Mucosa of descending colon (tissue), 3 donors: ENCODE data around the gene ZSWIM6. TPM values are rescaled to one million over a fixed set of nuclear protein-coding genes. Genes with fewer than 3 reads are reported as not detected.

Source experiments
- ATAC-seq: fragments of 200-7000 bp; cut with Tn5 transposase; one replicate; pipeline ENCODE4 v1.9.1; 2020; ENCODE audit warnings: mild to moderate bottlenecking, moderate library complexity
- DNase-seq, 3 donors: peaks; one replicate each; pipeline ENCODE4 v3.0.0-alpha.2; 2020
- H3K36me3 ChIP-seq: fragments of 200-600 bp; one replicate; pipeline ENCODE4 v1.8.0; 2021; ENCODE audit warnings: low read depth, mild to moderate bottlenecking
- H3K4me1 ChIP-seq: fragments of 200-600 bp; one replicate; pipeline ENCODE4 v1.8.0; 2021; ENCODE audit warnings: low read depth, mild to moderate bottlenecking
- H3K4me3 ChIP-seq: fragments of 200-600 bp; one replicate; pipeline ENCODE4 v1.8.0; 2021; ENCODE audit warnings: mild to moderate bottlenecking
- H3K9me3 ChIP-seq: fragments of 200-600 bp; one replicate; pipeline ENCODE4 v1.8.0; 2021; ENCODE audit warnings: mild to moderate bottlenecking
- intact Hi-C, 2 donors: fragments of 100-400 bp; cut with DNase I in 1 of 2; cut with micrococcal nuclease in 1 of 2; formaldehyde crosslinking; loops; one replicate each; pipeline versions ENCODE4 v1.11.0 to v1.11.1; 2022; cut with DNase I, micrococcal nuclease
- long read RNA-seq, 2 donors: library from polyadenylated mRNA; unstranded; transcript quantifications; one replicate each; pipeline ENCODE4 v2.0.0, GENCODE V29; 2019 to 2021
- total RNA-seq, 3 donors: library from RNA; stranded (reverse); fragmentation: NEBNext Ultra II Directional in 2 of 3; extraction: Animal tissue kit (Norgen Biotek cat#: 25700) in 2 of 3; gene quantifications; one replicate each; pipeline versions ENCODE4 v1.2.1 to v1.2.4, GENCODE V29; 2021 to 2023
- TF ChIP-seq, protein P1 (sequence below): fragments of 200-600 bp; IDR thresholded peaks from one replicate; pipeline ENCODE4 v1.8.0; 2022; ENCODE audit warnings: antibody characterized with exemption, mild to moderate bottlenecking
- donor health status: DM: no; HTN: no; CAD: no; lungs with moderate emphysema.
- donor health status: DM: no; HTN: no; CAD: no.
- donor health status: DM: no; HTN: yes; CAD: no.

The ZSWIM6 gene
- 10 to 100 TPM; 26.2 to 39.4 (median 27.8) TPM for total RNA-seq
- long read RNA-seq, donor 1, full-length matches to known transcripts = 1 of 8 reads
- long read RNA-seq, donor 1, partial matches to known transcripts = 2 of 8 reads
- long read RNA-seq, donor 1, other reads (novel, unspliced or antisense) = 5 of 8 reads
- long read RNA-seq, donor 2, partial matches to known transcripts = 1 of 4 reads
- long read RNA-seq, donor 2, other reads (novel, unspliced or antisense) = 3 of 4 reads

DNA sequence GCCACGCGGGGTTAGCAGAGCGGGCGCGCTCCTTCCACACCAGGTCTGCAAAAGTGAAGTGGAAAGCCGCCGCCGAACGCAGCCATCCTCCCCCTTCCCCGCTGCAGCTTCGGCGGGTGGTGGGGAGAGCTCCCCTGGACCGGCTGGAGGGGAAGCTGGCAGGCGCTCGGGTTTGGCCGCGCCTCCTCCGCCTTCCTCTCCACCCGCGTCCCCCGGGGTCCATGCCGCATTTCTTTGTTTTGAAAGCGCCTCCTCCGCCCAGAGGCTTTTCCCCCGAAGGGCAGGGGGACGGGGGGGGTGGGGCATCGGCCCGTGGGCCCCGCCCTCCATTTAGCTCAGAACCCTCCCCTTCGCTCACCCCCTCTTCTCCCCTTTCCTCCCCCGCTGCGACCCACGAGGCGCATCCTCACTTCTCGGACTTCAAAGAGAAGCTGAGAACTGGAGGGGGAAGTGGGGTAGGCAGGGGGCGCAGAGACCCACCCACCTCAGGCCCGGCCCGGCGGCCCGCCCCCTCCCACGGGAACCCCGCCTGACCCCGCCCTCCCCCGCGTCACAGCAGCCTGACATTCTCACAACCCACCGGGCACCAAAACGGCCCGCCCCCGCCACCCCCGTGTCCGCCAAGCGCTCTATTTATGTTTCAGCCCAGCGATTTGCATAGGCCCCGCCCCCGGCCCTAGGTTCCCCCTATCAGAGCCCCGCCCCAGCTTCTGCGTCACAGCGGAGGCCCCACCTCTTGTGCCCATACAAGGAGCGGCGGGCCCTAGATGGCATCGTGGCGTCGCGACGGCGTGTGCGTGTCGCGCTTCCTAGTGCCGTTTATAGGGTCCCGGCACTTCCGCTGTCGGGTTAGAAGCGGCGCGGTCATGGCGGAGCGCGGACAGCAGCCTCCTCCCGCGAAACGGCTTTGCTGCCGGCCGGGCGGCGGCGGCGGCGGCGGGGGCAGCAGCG lies at the start of gene ZSWIM6:
ZSWIM6 (plus strand) TSS at position 852 of the 951 bp plus-strand sequence; CDS start at position 867, 15 bp downstream.
- TF ChIP-seq, protein P1, sequence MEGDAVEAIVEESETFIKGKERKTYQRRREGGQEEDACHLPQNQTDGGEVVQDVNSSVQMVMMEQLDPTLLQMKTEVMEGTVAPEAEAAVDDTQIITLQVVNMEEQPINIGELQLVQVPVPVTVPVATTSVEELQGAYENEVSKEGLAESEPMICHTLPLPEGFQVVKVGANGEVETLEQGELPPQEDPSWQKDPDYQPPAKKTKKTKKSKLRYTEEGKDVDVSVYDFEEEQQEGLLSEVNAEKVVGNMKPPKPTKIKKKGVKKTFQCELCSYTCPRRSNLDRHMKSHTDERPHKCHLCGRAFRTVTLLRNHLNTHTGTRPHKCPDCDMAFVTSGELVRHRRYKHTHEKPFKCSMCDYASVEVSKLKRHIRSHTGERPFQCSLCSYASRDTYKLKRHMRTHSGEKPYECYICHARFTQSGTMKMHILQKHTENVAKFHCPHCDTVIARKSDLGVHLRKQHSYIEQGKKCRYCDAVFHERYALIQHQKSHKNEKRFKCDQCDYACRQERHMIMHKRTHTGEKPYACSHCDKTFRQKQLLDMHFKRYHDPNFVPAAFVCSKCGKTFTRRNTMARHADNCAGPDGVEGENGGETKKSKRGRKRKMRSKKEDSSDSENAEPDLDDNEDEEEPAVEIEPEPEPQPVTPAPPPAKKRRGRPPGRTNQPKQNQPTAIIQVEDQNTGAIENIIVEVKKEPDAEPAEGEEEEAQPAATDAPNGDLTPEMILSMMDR = no peak
- intact Hi-C loops = loop anchor here in 1 of 2 donors (10.0 kb wide), 1 partner anchor 293 kb away; no protein-coding TSS in a partner anchor
- Histone ChIP-seq H3K4me3 (peak within 1 kb of the TSS; percentile 94), H3K9me3 (no peaks in the 10 kb centered on the region), H3K36me3 (no peaks in the 10 kb centered on the region), H3K4me1 (peaks cover 25% of the 10 kb centered on the region)
- DNase-seq = peak; percentile 99 to 100 (median 100)
- ATAC-seq = peak; percentile 82

DNA sequence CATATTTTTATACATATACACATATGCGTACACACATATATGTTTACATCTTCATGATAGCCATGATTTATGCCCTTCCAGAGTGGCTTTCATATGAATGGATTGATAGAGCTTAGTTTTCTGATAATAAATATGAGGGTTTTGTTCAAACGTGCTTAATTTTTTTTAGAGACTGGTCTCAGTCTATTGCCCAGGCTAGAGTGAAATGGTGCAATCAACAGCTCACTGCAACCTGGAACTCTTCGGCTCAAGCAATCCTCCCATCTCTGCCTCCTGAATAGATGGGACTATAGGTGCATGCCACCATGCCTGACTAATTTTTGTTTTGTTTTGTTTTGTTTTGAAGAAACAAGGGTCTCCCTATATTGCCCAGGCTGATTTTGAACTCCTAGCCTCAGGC lies 48.6 kb upstream of the ZSWIM6 start:
- intact Hi-C loops = no loop called here
- Histone ChIP-seq H3K4me1 (peaks cover 2% of the 10 kb centered on the region), H3K36me3 (no peaks in the 10 kb centered on the region), H3K4me3 (no peak overlapping the region), H3K9me3 (no peaks in the 10 kb centered on the region)
- ATAC-seq = no peak
- TF ChIP-seq, protein P1 = no peak
- no peak for DNase-seq

DNA sequence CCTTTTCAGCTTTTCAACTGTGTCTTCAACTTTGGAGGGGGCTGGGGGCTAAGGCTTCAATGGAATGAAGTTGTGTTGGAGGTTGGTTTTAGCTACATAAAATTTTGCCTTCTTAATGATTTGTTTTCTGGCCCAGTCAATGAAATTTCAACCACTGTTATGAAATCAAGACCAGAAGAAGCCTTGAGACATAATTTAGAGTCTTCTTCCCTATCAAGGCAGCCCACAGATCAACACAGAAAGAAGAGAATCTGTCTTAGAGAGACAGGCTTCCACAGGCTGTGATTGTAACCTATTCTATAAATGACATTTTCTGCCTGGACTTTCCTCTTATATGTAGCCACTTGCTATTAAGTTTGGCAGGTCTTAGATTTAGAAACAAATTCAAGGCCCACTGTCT lies 46.5 kb upstream of the ZSWIM6 start:
- intact Hi-C loops = no loop called here
- TF ChIP-seq, protein P1 = no peak
- no peak for DNase-seq
- Histone ChIP-seq H3K9me3 (no peaks in the 10 kb centered on the region), H3K4me1 (peaks cover 7% of the 10 kb centered on the region), H3K4me3 (no peak overlapping the region), H3K36me3 (no peaks in the 10 kb centered on the region)
- ATAC-seq = no peak

DNA sequence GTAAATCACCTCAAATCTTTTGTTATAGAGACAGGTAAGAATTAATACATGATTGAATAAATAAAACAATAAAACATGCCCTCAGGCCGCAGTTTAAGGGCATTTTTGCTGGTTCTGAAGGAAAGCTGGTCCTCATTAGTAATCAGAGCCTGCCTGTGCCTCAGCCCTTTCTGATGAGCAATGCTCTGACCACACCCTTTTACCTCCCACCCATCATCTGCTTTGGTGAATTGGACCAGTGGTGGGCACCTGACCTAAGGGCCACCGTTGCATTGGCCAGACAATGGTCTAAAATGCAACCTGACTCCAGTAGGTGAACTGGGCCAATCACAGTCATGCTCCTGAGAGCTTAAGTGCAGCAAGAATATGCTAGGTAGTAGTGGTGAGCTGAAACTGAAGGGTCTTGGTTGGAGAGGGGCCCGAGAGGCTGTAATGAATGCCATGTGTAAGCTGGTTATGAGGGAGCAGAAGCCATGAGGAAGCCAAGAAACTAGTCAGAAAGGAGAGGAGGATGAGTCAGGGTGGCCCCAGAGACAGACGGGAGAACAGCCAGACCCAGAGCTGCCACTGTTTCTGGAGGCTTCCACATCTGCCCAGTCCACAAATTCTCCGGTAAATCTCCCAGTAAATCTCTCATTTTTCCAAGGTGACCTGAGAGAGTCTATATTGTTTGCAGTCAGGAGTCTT lies 45.5 kb upstream of the ZSWIM6 start:
- Histone ChIP-seq H3K4me3 (no peak overlapping the region), H3K9me3 (no peaks in the 10 kb centered on the region), H3K4me1 (peaks cover 17% of the 10 kb centered on the region), H3K36me3 (no peaks in the 10 kb centered on the region)
- TF ChIP-seq, protein P1 = no peak
- ATAC-seq (no peak), DNase-seq (no peak)
- intact Hi-C loops = no loop called here

DNA sequence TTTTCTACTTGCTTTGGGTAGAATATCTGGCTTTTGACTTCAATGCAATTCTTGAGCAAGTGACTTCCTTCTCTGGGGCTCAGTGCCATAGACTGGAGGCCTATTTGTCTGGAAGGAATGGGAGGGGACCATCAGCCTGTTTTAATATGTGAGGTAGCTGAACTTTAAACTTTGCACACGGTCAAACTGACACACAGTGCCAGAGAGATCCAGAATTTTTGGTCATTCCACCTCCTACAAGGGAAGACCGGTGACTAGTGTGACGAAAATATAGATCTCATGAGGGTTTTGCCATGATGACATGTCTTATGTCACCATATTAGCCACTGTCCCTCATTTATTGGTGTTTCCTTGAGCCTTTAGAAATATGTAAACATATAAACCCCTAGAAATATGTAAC lies 44.6 kb upstream of the ZSWIM6 start:
- peak; percentile 42 for ATAC-seq
- intact Hi-C loops = no loop called here
- H3K4me3 ChIP-seq = no peak overlapping the region
- H3K36me3 ChIP-seq = no peaks in the 10 kb centered on the region
- H3K9me3 ChIP-seq = no peaks in the 10 kb centered on the region
- TF ChIP-seq, protein P1 = no peak
- no peak for DNase-seq
- H3K4me1 ChIP-seq = peaks cover 17% of the 10 kb centered on the region
